ENCODE measurements around the gene KLK13. TPM values are rescaled to one million over a fixed set of nuclear protein-coding genes. Genes with fewer than 3 reads are reported as not detected.

Gene KLK13
- total RNA-seq, 1 donor from 2014 or later, result not detected

- no peak for TF ChIP-seq CTCF (IDR thresholded peaks at IDR 0.05)
- no peak overlapping the region for H3K27ac ChIP-seq
- H3K36me3 ChIP-seq, result no peaks in the 10 kb centered on the region
- DNase-seq (ENCODE audit: low spot score in 2 of 2), result no peak
- H3K27me3 ChIP-seq, result no peaks in the 10 kb centered on the region
- no peaks in the 10 kb centered on the region for H3K9me3 ChIP-seq
- H3K4me3 ChIP-seq, result no peak overlapping the region
- no peaks in the 10 kb centered on the region for H3K4me1 ChIP-seq
- intact Hi-C loops (cut with DNase I), result no loop called here
These were observed 50.6 kb downstream of the KLK13 start for GRCh38 chr19:51014242-51014641.

- Histone ChIP-seq H3K36me3 (no peaks in the 10 kb centered on the region), H3K4me1 (no peaks in the 10 kb centered on the region), H3K4me3 (no peak overlapping the region), H3K27me3 (no peaks in the 10 kb centered on the region), H3K9me3 (no peaks in the 10 kb centered on the region), H3K27ac (no peak overlapping the region)
- DNase-seq (ENCODE audit: low spot score in 2 of 2), result no peak
- intact Hi-C loops (cut with DNase I), result no loop called here
- TF ChIP-seq CTCF (IDR thresholded peaks at IDR 0.05), result no peak
These were observed 52.2 kb downstream of the KLK13 start for GRCh38 chr19:51012661-51013190.

GRCh38 chr19:51010066-51010795 lies 54.7 kb downstream of the KLK13 start:
- Histone ChIP-seq H3K9me3 (no peaks in the 10 kb centered on the region), H3K27me3 (no peaks in the 10 kb centered on the region), H3K4me3 (no peak overlapping the region), H3K4me1 (no peaks in the 10 kb centered on the region), H3K27ac (no peak overlapping the region), H3K36me3 (no peaks in the 10 kb centered on the region)
- TF ChIP-seq CTCF (IDR thresholded peaks at IDR 0.05), result no peak
- DNase-seq (ENCODE audit: low spot score in 2 of 2), result no peak
- intact Hi-C loops (cut with DNase I), result no loop called here

GRCh38 chr19:51009061-51009891 lies 55.6 kb downstream of the KLK13 start:
- intact Hi-C loops (cut with DNase I), result no loop called here
- Histone ChIP-seq H3K27me3 (no peaks in the 10 kb centered on the region), H3K4me3 (no peak overlapping the region), H3K36me3 (no peaks in the 10 kb centered on the region), H3K27ac (no peak overlapping the region), H3K9me3 (no peaks in the 10 kb centered on the region), H3K4me1 (no peaks in the 10 kb centered on the region)
- no peak for TF ChIP-seq CTCF (IDR thresholded peaks at IDR 0.05)
- DNase-seq (ENCODE audit: low spot score in 2 of 2), result no peak

- H3K4me3 ChIP-seq, result no peak overlapping the region
- no peak overlapping the region for H3K27ac ChIP-seq
- intact Hi-C loops (cut with DNase I), result no loop called here
- no peak for DNase-seq (ENCODE audit: low spot score in 2 of 2)
- no peak for TF ChIP-seq CTCF (IDR thresholded peaks at IDR 0.05)
- H3K4me1 ChIP-seq, result no peaks in the 10 kb centered on the region
- no peaks in the 10 kb centered on the region for H3K27me3 ChIP-seq
- no peaks in the 10 kb centered on the region for H3K9me3 ChIP-seq
- no peaks in the 10 kb centered on the region for H3K36me3 ChIP-seq
These were observed 57.4 kb downstream of the KLK13 start for GRCh38 chr19:51007488-51007887.

Data from ascending aorta (tissue), 2 donors.